Iris pigment epithelial cell (primary cell): Measurements from ENCODE around the gene ARHGAP24.

ENCODE experiments used
- DNase-seq: peaks from one replicate; pipeline ENCODE4 v3.0.0-alpha.2; 2011; ENCODE audit warnings: low read depth

The ARHGAP24 gene

GRCh38 chr4:85474818-85475630 is at the start of gene ARHGAP24:
ARHGAP24 (plus strand) TSS chr4:85475150.
- peak; percentile 100 for DNase-seq

- no peak for DNase-seq
Measured at GRCh38 chr4:85426366-85426765, 48.6 kb upstream of the ARHGAP24 start.

- no peak for DNase-seq
Measured at GRCh38 chr4:85427123-85427522, 47.8 kb upstream of the ARHGAP24 start.

- DNase-seq: no peak
Measured at GRCh38 chr4:85430226-85430625, 44.7 kb upstream of the ARHGAP24 start.

- DNase-seq: peak; percentile 43
Measured at GRCh38 chr4:85430697-85431096, 44.3 kb upstream of the ARHGAP24 start.

- no peak for DNase-seq
Measured at GRCh38 chr4:85431156-85431555, 43.8 kb upstream of the ARHGAP24 start.

- no peak for DNase-seq
Measured at GRCh38 chr4:85431881-85432485, 43.0 kb upstream of the ARHGAP24 start.

GRCh38 chr4:85445050-85445639 is 29.8 kb upstream of the ARHGAP24 start:
- DNase-seq: peak; percentile 14

GRCh38 chr4:85446141-85446861 is 28.6 kb upstream of the ARHGAP24 start:
- no peak for DNase-seq

- DNase-seq: no peak
Measured at GRCh38 chr4:85448906-85449890, 25.8 kb upstream of the ARHGAP24 start.

GRCh38 chr4:85452058-85452731 is 22.8 kb upstream of the ARHGAP24 start:
- DNase-seq: no peak

- DNase-seq: no peak
Measured at GRCh38 chr4:85455942-85456341, 19.0 kb upstream of the ARHGAP24 start.

GRCh38 chr4:85457752-85458467 is 17.0 kb upstream of the ARHGAP24 start:
- DNase-seq: no peak

GRCh38 chr4:85459736-85460135 is 15.2 kb upstream of the ARHGAP24 start:
- DNase-seq: no peak

- DNase-seq: no peak
Measured at GRCh38 chr4:85474356-85474755, 594 bp upstream of the ARHGAP24 start.

GRCh38 chr4:85475631-85476233 is 782 bp downstream of the ARHGAP24 start:
- DNase-seq: peak; percentile 57

GRCh38 chr4:85476381-85476780 is 1.4 kb downstream of the ARHGAP24 start:
- DNase-seq: no peak

- no peak for DNase-seq
Measured at GRCh38 chr4:85477534-85477933, 2.6 kb downstream of the ARHGAP24 start.

- DNase-seq: peak; percentile 49
Measured at GRCh38 chr4:85478576-85478975, 3.6 kb downstream of the ARHGAP24 start.
